H1 (cell line): Measurements from ENCODE around the gene CDYL2. TPM values are rescaled to one million over a fixed set of nuclear protein-coding genes. Genes with fewer than 3 reads are reported as not detected.

Source experiments
- CTCF ChIA-PET: fragments of 300-600 bp; sonication (Branson Sonifier 250); formaldehyde crosslinking; loops from one replicate; lab custom pipeline; 2021; ENCODE audit not compliant: partially characterized antibody; lab: Charles Lee
- POLR2A ChIA-PET: fragments of 300-600 bp; sonication (Branson Sonifier 250); formaldehyde crosslinking; loops from one replicate; lab custom pipeline; 2021; ENCODE audit warnings: inconsistent platforms; ENCODE audit not compliant: partially characterized antibody; lab: Charles Lee
- DNase-seq, 2 experiments: peaks; one replicate each; pipeline versions ENCODE4 v3.0.0 to v3.0.0-alpha.2; 2010 to 2022; ENCODE audit warnings: low spot score in 2 of 2, low read depth in 1 of 2, mixed read lengths in 1 of 2
- FAIRE-seq: peaks from 2 replicates; lab custom pipeline; 2011; peaks lifted over from hg19 to GRCh38; lab: Jason Lieb, UNC
- H2AFZ ChIP-seq: 2 replicates; pipeline ENCODE4 v1.8.1; 2012; ENCODE audit warnings: low read length, inconsistent platforms
- H2AK5ac ChIP-seq: 2 replicates; pipeline ENCODE4 v1.6.1; 2013; ENCODE audit warnings: low read depth, low read length
- H2BK120ac ChIP-seq: replicated peaks from 2 replicates; pipeline ENCODE3; 2013; ENCODE audit warnings: low read depth, low read length, inconsistent platforms
- H2BK12ac ChIP-seq: 2 replicates; pipeline ENCODE4 v1.6.1; 2013; ENCODE audit warnings: low read depth, low read length
- H2BK15ac ChIP-seq: 2 replicates; pipeline ENCODE4 v1.6.1; 2013; ENCODE audit warnings: low read length
- H2BK20ac ChIP-seq: 2 replicates; pipeline ENCODE4 v1.6.1; 2013; ENCODE audit warnings: low read length
- H2BK5ac ChIP-seq: 2 replicates; pipeline ENCODE4 v1.6.1; 2013; ENCODE audit warnings: low read depth, low read length
- H3K14ac ChIP-seq: 2 replicates; pipeline ENCODE4 v1.6.1; 2013; ENCODE audit warnings: inconsistent platforms; ENCODE audit not compliant: insufficient read length
- H3K18ac ChIP-seq: 2 replicates; pipeline ENCODE4 v1.6.1; 2013; ENCODE audit warnings: low read length; ENCODE audit errors: extremely low read depth
- H3K23ac ChIP-seq: 2 replicates; pipeline ENCODE4 v1.6.1; 2013; ENCODE audit warnings: inconsistent platforms; ENCODE audit not compliant: insufficient read length
- H3K23me2 ChIP-seq: 2 replicates; pipeline ENCODE4 v1.6.1; 2013; ENCODE audit warnings: low read depth, low read length
- H3K27ac ChIP-seq: 2 replicates; pipeline ENCODE4 v1.6.1; 2011; ENCODE audit warnings: low read depth, low read length, inconsistent platforms
- H3K27me3 ChIP-seq, 4 experiments: replicated peaks in 1 of 4; 1 replicate in 1 of 4; 2 replicates in 3 of 4; pipeline versions ENCODE4 v1.6.1 to v1.8.1; 2011 to 2013; ENCODE audit warnings: low read length in 3 of 4, mild to moderate bottlenecking in 3 of 4, inconsistent platforms in 2 of 4, mixed read lengths in 2 of 4, moderate library complexity in 1 of 4; ENCODE audit not compliant: control insufficient read depth in 3 of 4, insufficient read depth in 3 of 4; ENCODE audit errors: extremely low read depth in 1 of 4
- H3K36me3 ChIP-seq, 4 experiments: 2 replicates each; pipeline versions ENCODE4 v1.6.1 to v1.8.1; 2011 to 2013; ENCODE audit warnings: mild to moderate bottlenecking in 4 of 4, low read length in 3 of 4, moderate library complexity in 2 of 4, control low read depth in 1 of 4, inconsistent platforms in 1 of 4; ENCODE audit not compliant: insufficient read depth in 4 of 4, control insufficient read depth in 2 of 4
- H3K4ac ChIP-seq: replicated peaks from 2 replicates; pipeline ENCODE3; 2013; ENCODE audit warnings: low read length, low read depth, mixed read lengths, inconsistent platforms; ENCODE audit not compliant: insufficient read length
- H3K4me1 ChIP-seq, 4 experiments: replicated peaks in 1 of 4; 1 replicate in 1 of 4; 2 replicates in 3 of 4; pipeline versions ENCODE4 v1.6.1 to v1.8.1; 2011 to 2013; ENCODE audit warnings: low read length in 3 of 4, inconsistent platforms in 2 of 4, mixed read lengths in 1 of 4; ENCODE audit not compliant: insufficient read depth in 4 of 4, control insufficient read depth in 3 of 4
- H3K4me2 ChIP-seq, 2 experiments: 2 replicates each; pipeline versions ENCODE4 v1.6.1 to v1.8.1; 2011 to 2013; ENCODE audit warnings: low read depth in 2 of 2, low read length in 2 of 2, control low read depth in 1 of 2, inconsistent platforms in 1 of 2, mild to moderate bottlenecking in 1 of 2; ENCODE audit not compliant: insufficient read depth in 1 of 2
- H3K4me3 ChIP-seq, 4 experiments: fragments of 200-600, 300-600 bp in 1 of 4; sonication (generic), shearing (Covaris generic), sonication (Bioruptor Twin) in 1 of 4; 2 replicates each; pipeline versions ENCODE4 v1.5.1 to v1.8.1; 2011 to 2016; ENCODE audit warnings: low read length in 4 of 4, low read depth in 3 of 4, control low read depth in 2 of 4, inconsistent platforms in 2 of 4, mild to moderate bottlenecking in 2 of 4, mixed read lengths in 1 of 4, moderate library complexity in 1 of 4; ENCODE audit not compliant: insufficient read depth in 2 of 4; ENCODE audit errors: extremely low read depth in 1 of 4
- H3K56ac ChIP-seq: replicated peaks from 2 replicates; pipeline ENCODE3; 2013; ENCODE audit warnings: low read depth, mild to moderate bottlenecking, mixed read lengths, low read length, inconsistent platforms; ENCODE audit not compliant: insufficient read length
- H3K79me1 ChIP-seq: 2 replicates; pipeline ENCODE4 v1.6.1; 2013; ENCODE audit warnings: low read depth, low read length, control low read depth
- H3K79me2 ChIP-seq, 2 experiments: 2 replicates each; pipeline versions ENCODE4 v1.6.1 to v1.8.1; 2012 to 2013; ENCODE audit warnings: low read length in 2 of 2, mild to moderate bottlenecking in 2 of 2, inconsistent platforms in 1 of 2; ENCODE audit not compliant: insufficient read depth in 2 of 2, control insufficient read depth in 1 of 2
- H3K9ac ChIP-seq, 4 experiments: replicated peaks in 1 of 4; 1 replicate in 1 of 4; 2 replicates in 3 of 4; pipeline versions ENCODE4 v1.6.1 to v1.8.1; 2011 to 2013; ENCODE audit warnings: low read depth in 3 of 4, low read length in 3 of 4, control low read depth in 2 of 4, mild to moderate bottlenecking in 2 of 4, moderate library complexity in 2 of 4, inconsistent platforms in 1 of 4; ENCODE audit errors: extremely low read depth in 1 of 4
- H3K9me3 ChIP-seq, 2 experiments: 2 replicates each; pipeline versions ENCODE4 v1.6.1 to v1.8.1; 2012 to 2013; ENCODE audit warnings: mild to moderate bottlenecking in 2 of 2, moderate library complexity in 2 of 2, control low read depth in 1 of 2, inconsistent platforms in 1 of 2, low read depth in 1 of 2, low read length in 1 of 2, mixed read lengths in 1 of 2; ENCODE audit not compliant: insufficient read depth in 2 of 2
- H4K20me1 ChIP-seq, 2 experiments: replicated peaks in 1 of 2; 2 replicates each; pipeline versions ENCODE3 to v1.8.1; 2011 to 2013; ENCODE audit warnings: inconsistent platforms in 2 of 2, low read length in 2 of 2, mild to moderate bottlenecking in 1 of 2; ENCODE audit not compliant: insufficient read depth in 2 of 2, control insufficient read depth in 1 of 2
- H4K5ac ChIP-seq: 2 replicates; pipeline ENCODE4 v1.6.1; 2013; ENCODE audit warnings: low read length, low read depth, mixed read lengths, inconsistent platforms; ENCODE audit not compliant: insufficient read length
- H4K8ac ChIP-seq: 2 replicates; pipeline ENCODE4 v1.8.0; 2013; ENCODE audit warnings: mild to moderate bottlenecking, moderate library complexity, low read length, inconsistent platforms; ENCODE audit not compliant: insufficient read depth; ENCODE audit errors: extremely low read depth
- H4K91ac ChIP-seq: replicated peaks from 2 replicates; pipeline ENCODE3; 2013; ENCODE audit warnings: low read length, mixed read lengths, inconsistent platforms; ENCODE audit not compliant: insufficient read length
- ASH2L ChIP-seq: fragments of 200-600, 300-600 bp; sonication (generic); IDR thresholded peaks from one replicate; pipeline ENCODE4 v1.7.1; 2017; ENCODE audit warnings: low read length
- BACH1 ChIP-seq: IDR thresholded peaks from 2 replicates; pipeline ENCODE4 v1.6.1; 2012; ENCODE audit warnings: low read length, improper control_type of control experiment
- CBX8 ChIP-seq: fragments of 300-800, 300-1000 bp; sonication (generic); IDR thresholded peaks from 2 replicates; pipeline ENCODE4 v1.7.1; 2016; ENCODE audit warnings: low read depth, low read length, borderline replicate concordance
- CTBP2 ChIP-seq: IDR thresholded peaks from 2 replicates; pipeline ENCODE4 v1.7.0; 2011; ENCODE audit warnings: borderline replicate concordance, mild to moderate bottlenecking, moderate library complexity, mixed read lengths, low read length; ENCODE audit not compliant: insufficient read depth, insufficient read length
- E2F6 ChIP-seq: IDR thresholded peaks from 2 replicates; pipeline ENCODE4 v1.6.1; 2012; ENCODE audit warnings: inconsistent platforms
- GABPA ChIP-seq: IDR thresholded peaks from 2 replicates; pipeline ENCODE4 v1.6.1; 2011; ENCODE audit warnings: mild to moderate bottlenecking, low read length, moderate library complexity, borderline replicate concordance; ENCODE audit not compliant: insufficient read depth
- HDAC6 ChIP-seq: IDR thresholded peaks from one replicate; pipeline ENCODE4 v1.7.1; 2012; ENCODE audit warnings: low read depth, mild to moderate bottlenecking, inconsistent platforms, low read length, moderate library complexity
- KDM1A ChIP-seq: fragments of 200-600, 300-600 bp; sonication (generic); IDR thresholded peaks from 2 replicates; pipeline ENCODE4 v1.7.1; 2016; ENCODE audit warnings: mild to moderate bottlenecking, low read length, borderline replicate concordance
- KDM4A ChIP-seq: IDR thresholded peaks from one replicate; pipeline ENCODE4 v1.7.1; 2012; ENCODE audit warnings: low read depth, mild to moderate bottlenecking, moderate library complexity, low read length, inconsistent platforms; ENCODE audit not compliant: severe bottlenecking
- PHF8 ChIP-seq: fragments of 200-600 bp; sonication (generic); conservative IDR thresholded peaks from 2 replicates; pipeline ENCODE4 v1.7.1; 2012; ENCODE audit warnings: low read depth, mild to moderate bottlenecking, inconsistent platforms, low read length, moderate library complexity
- RNF2 ChIP-seq: fragments of 200-900, 300-1000 bp; sonication (generic); IDR thresholded peaks from 2 replicates; pipeline ENCODE4 v1.7.1; 2016; ENCODE audit warnings: borderline replicate concordance, low read depth, mild to moderate bottlenecking, antibody characterized with exemption, low read length; ENCODE audit not compliant: poor library complexity, severe bottlenecking; ENCODE audit errors: missing control alignments
- SIRT6 ChIP-seq: IDR thresholded peaks from one replicate; pipeline ENCODE4 v1.7.1; 2012; ENCODE audit warnings: low read length, inconsistent platforms
- SP1 ChIP-seq: IDR thresholded peaks from 2 replicates; pipeline ENCODE4 v1.6.1; 2011; ENCODE audit warnings: low read depth, low read length
- SP4 ChIP-seq: IDR thresholded peaks from 2 replicates; pipeline ENCODE4 v1.6.1; 2012; ENCODE audit warnings: low read length, inconsistent platforms
- WGBS, 2 experiments: shearing (Covaris generic) in 1 of 2; methylation state at CpG; one replicate each; pipeline versions ENCODE4 v1.1.6 to v1.1.7; 2013 to 2015; ENCODE audit warnings: low lambda C conversion rate in 2 of 2, mixed read lengths in 2 of 2, inconsistent platforms in 1 of 2, low coverage in 1 of 2, missing lambda C conversion rate in 1 of 2; ENCODE audit not compliant: insufficient replicate concordance in 2 of 2, insufficient coverage in 1 of 2, insufficient read length in 1 of 2; ENCODE audit errors: extremely low coverage in 1 of 2, missing lambda C conversion rate in 1 of 2; 5-methylcytosine and 5-hydroxymethylcytosine counted together
- polyA plus RNA-seq, 7 experiments: library from polyadenylated mRNA; depleted of rRNA in 3 of 7; stranded (reverse) in 5 of 7; unstranded in 2 of 7; fragments of >200 nt in 5 of 7; fragments of 200-250 nt in 2 of 7; gene quantifications; 1 replicate in 5 of 7; 2 replicates in 1 of 7; 4 replicates in 1 of 7; pipeline versions ENCODE4 v1.2.1 to v1.2.3, GENCODE V29; 2011 to 2013; ENCODE audit warnings: missing spikeins in 2 of 7, mixed read lengths in 2 of 7
- total RNA-seq: library from RNA; stranded (reverse); fragmentation: NEBNext Ultra II Directional; extraction: Animal tissue kit (Norgen Biotek cat#: 25700); gene quantifications from 2 replicates; pipeline ENCODE4 v1.2.1, GENCODE V29; 2021

The CDYL2 gene
- total and polyA plus RNA-seq, 2 of the 8 experiments (the other 6 are each of a cell fraction or from before 2014, with no cell fraction given), result 0.33 to 5.3 TPM

GRCh38 chr16:80711406-80711805 is 93.0 kb downstream of the CDYL2 start:
- Histone ChIP-seq H3K79me1 (no peaks in the 10 kb centered on the region), H4K20me1 (peaks cover 0 to 2% of the 10 kb centered on the region in 2 experiments), H3K9ac (no peak overlapping the region), H2BK15ac (no peak overlapping the region), H3K4me3 (no peak overlapping the region), H2BK120ac (no peak overlapping the region), H3K56ac (no peak overlapping the region), H4K8ac (no peak overlapping the region), H3K14ac (no peak overlapping the region), H3K4ac (no peak overlapping the region), H3K4me2 (no peak overlapping the region), H3K79me2 (no peaks in the 10 kb centered on the region), H4K91ac (no peak overlapping the region), H4K5ac (no peak overlapping the region), H3K23ac (no peak overlapping the region), H2AFZ (no peak overlapping the region), H2AK5ac (no peak overlapping the region), H2BK20ac (no peak overlapping the region), H3K36me3 (no peaks in the 10 kb centered on the region), H3K27me3 (no peaks in the 10 kb centered on the region; a peak in 1 of 7 replicates), H3K18ac (no peak overlapping the region), H3K4me1 (no peaks in the 10 kb centered on the region), H3K27ac (no peak overlapping the region), H3K9me3 (peaks cover 28 to 39% of the 10 kb centered on the region in 2 experiments; a peak in 3 of 4 replicates), H2BK5ac (no peak overlapping the region), H3K23me2 (peaks cover 3% of the 10 kb centered on the region; the same call in 1 of the 2 replicates), H2BK12ac (no peak overlapping the region)
- FAIRE-seq, result no peak
- WGBS, 2 experiments, result 89% methylated on average over 4 of the region's 4 CpGs; no CpG with 5 or more reads in 1 of the 2 experiments
- ChIA-PET POLR2A (no interaction called here), CTCF (no interaction called here)
- no peak for DNase-seq
- no peak for TF ChIP-seq PHF8
- no peak for TF ChIP-seq HDAC6
- TF ChIP-seq SIRT6, result no peak
- no peak for TF ChIP-seq E2F6
- TF ChIP-seq CTBP2, result no peak
- TF ChIP-seq KDM1A, result no peak
- TF ChIP-seq RNF2, result no peak
- no peak for TF ChIP-seq SP1
- TF ChIP-seq SP4, result no peak
- no peak for TF ChIP-seq ASH2L
- no peak for TF ChIP-seq BACH1
- no peak for TF ChIP-seq KDM4A
- TF ChIP-seq CBX8, result no peak
- TF ChIP-seq GABPA, result no peak
